GM21786 (cell line): ENCODE measurements around the gene RABGGTA.

Source experiments
- ATAC-seq: cut with Tn5 transposase; IDR thresholded peaks from one replicate; pipeline ENCODE4 v1.9.1; 2021; ENCODE audit not compliant: unreplicated experiment

The RABGGTA gene

DNA sequence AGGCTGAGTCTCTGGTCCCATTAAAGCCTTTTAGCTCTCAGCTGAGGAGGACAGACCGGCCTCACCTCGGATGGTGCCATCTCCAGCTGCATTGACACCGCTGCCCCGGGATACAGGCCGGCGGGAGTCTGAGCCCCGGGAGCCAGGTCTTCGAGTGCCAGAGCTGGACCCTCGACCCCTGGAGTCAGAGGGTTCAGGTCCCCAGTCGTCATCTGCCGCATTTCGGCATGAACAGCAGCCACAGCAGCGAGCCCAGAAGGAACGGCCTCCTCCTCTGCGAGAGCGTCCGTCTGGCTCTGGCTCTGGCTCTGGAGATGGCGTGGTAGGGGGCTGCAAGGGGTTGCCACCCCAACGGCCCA is 9.4 kb downstream of the RABGGTA start:
- no peak for ATAC-seq

GRCh38 chr14:24261256-24261968 is 10.0 kb downstream of the RABGGTA start:
- no peak for ATAC-seq

DNA sequence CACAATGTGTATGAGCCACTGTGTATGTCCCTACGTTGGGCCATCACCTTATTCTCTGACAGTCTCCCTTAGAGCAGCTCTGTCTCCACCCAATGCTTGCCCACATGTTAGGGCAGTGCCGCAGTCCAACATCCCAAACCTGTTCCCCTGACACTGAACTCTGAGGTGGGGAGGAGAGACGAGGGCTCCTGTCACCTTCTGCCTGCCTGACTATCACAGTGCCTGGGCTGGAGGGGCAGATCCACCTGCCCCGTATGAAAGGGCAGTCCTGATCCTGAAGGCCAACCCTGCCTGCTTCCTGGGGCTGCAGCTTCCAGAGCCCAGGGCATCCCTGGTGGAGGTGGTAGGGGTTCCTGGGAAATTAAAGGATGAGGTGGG is 10.6 kb downstream of the RABGGTA start:
- no peak for ATAC-seq

GRCh38 chr14:24260026-24260779 is 11.2 kb downstream of the RABGGTA start:
- no peak for ATAC-seq

DNA sequence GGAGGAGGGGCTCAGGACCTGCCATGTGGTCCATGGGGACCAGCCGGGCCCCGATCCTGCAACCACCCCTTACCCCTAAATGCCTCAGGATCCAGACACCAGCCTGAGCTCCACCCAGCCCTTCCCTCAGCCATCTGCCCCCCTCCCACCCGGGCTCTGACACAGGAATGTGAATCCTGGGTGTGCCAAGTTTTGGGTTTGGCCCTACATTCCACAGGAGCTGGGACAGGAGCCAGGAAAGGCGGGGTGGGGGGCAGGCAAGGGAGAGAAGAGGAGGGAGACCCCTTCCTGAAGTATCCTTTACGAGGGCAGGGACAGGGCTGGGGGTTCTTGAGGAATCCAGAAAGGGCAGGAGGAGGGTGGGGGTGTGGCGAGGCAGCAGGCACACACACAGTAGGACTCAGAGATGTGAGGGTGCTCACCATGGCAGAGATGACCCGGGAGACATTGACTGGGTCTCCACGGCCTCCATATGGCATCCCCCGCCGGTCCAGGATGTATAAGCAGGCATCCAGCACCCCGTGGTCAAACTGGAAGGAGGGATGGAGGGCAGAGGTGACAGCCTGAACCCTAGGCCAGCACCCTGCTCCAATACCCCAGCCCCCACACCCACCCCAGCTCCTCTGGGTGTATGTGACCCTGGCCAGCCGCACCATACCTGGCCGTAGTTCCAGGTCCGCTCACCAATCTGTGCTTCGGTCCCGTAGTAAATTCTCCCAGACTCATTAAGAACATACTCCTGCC is 11.9 kb downstream of the RABGGTA start:
- ATAC-seq = no peak

DNA sequence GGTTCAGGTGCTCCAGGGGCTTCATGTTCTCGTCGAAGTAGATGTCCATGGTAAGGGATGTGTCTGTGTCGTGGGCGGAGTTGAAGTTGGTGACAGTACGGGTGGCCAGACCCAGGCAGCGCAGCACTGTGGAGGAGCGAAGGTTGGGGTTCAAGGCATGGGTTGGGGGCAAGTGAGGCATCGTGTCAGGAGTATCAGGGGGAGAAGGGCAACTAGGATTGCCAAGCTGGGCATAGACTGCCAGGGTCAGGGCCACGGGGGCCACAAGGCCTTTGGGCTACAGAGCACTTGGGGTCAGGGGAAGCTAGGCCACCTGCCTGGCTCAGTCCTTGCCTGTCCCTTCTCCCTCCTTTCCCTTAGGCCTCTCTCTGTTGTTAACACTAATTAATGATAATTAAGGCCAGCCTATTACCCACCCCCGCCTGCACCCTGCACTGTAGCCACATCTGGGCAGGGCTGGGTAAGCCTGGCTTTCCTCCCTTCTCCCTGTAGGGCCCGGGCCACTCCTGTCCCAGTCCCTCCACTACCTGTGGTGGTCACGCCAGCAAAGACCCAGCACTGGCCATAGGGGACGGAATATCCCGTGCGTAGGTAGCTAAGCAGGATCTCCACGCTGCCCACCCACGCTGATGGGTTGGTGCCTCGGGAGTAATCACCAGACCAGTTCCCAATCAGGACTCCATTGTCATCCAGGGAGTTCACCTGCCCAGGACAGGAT is 12.7 kb downstream of the RABGGTA start:
- ATAC-seq = no peak

DNA sequence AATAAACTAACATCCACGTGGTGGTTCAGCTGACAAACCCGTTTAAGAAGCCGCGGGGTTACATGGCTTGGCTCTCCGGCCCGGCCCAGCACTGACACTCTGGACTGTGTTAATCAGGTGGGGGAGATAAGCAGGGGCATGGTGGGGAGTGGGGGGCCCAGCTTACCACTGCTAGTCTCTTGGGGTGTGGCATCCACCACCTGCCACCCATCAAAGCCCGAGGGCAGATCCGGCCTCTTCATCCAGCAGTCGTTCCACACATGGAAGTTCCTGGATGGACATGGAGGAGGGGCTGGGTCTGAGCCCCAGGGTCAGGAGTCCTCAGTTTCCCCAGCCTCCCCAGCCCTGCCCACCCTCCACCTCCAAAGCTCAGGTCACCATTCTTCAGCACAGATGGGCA is 13.3 kb downstream of the RABGGTA start:
- ATAC-seq = no peak

DNA sequence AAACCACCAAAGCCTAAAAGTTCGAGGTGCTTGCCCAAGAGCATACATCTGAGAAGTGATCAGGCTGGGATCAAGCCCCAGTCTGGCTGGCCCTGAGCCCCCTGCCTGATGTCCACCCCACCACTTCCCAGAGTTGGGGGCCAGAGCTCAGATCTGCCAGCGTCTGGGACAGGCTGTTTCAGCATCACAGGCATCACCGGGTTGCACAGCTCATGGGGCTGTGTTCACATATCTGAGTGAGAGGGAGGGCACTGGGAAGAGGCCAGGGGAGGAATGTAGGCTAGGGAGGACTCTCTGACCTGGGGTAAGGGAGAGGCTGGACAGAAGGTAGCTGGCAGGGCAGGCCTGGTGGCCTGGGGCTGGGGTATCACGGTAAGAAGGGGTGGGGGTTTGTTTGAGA is 14.4 kb downstream of the RABGGTA start:
- no peak for ATAC-seq

GRCh38 chr14:24255931-24256711 is 15.3 kb downstream of the RABGGTA start:
- no peak for ATAC-seq

DNA sequence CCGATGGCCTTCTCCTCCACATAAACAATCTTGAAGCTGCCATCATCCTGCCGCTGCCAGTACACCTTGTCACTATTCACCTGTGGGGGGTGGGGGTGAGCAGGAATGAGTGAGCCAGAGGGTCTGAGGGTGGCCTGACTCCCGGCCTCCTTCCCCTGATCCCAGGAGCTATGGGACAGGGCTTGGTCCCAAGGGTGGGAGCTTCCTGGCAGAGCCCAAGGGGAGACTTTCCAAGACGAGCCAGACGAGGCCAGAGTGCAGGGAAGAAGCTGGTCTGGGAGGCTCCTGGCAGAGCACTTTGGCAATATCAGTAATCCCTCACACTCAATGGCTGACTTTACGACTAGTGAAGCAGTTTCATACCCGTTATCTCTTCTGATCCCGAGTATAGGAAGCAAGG is 16.0 kb downstream of the RABGGTA start:
- ATAC-seq = no peak

DNA sequence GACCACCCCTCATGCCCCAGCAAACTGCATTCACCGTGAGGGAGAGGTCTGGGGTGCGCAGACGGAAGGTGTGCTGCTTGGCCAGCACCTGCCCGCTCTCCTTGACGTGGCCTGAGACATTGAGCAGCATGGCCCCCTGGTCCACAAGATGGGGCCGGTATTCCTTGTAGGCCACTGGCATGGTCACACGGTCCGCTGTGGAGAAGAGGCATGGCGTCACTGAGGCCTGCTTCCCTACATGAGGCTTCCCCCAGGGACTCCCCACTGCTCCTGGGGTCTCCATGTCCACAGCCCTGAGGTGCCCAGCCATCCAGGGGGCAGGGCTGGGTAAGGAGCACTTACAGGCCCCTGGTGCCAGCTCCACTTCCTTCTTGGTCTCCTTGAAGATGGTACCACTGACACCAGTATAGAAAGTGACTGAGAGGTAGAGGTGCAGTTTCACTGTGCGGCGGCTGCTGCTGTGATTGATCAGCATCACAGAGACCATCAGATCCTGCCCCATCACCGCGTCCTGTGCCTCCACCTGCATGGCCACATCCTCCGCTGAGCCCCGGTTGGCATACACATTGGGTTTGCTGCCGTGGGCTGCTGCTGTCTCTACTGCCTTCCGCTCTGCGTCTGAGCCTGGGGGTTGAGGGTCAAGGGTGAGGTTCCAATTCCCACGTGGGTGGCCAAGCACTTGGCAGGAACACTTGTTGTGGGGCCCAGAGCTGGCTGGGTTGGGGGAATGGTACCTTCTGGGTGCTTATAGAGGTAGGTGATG is 16.6 kb downstream of the RABGGTA start:
- ATAC-seq = no peak

GRCh38 chr14:24253936-24254335 is 17.5 kb downstream of the RABGGTA start:
- ATAC-seq = no peak

DNA sequence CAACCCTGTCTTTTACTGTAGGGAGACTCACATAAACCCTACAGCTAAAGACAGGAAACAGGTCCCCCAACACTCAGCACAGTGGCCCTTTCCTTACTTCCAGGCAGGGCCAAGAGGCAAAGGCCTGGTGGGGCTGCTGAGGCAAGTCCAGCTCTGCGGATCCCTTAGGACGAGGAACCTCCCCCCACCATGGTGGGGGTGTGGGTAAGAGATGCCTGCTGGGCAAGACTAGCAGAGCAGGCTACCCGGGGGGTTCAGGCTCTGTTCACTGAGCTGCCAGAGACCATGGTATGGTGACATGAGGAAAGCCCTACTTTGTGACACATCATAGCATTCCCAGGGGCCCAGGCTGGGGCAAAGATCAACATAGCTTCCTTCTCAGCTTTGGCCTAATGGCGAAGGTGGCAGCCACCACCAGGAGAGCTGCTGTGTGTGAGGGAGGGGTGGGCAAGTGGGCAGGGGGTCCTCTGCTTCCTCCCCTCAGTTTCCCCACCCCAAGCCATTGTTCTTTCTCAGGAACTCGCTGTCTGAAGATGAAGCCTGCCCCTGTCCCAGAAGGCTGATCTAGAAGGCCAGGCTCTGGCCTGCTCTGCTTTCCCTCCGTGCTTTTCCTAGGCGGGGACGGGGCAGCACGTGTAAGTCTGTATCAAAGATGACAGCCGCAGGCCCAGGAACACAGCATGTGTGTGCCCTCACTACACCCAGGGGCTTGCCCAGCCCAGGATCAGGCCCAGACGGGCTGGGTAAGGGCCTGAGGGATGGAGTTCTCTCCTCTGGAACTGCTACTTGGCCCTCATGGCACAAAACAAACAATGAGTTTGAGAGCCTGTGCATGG is 18.9 kb downstream of the RABGGTA start:
- no peak for ATAC-seq

DNA sequence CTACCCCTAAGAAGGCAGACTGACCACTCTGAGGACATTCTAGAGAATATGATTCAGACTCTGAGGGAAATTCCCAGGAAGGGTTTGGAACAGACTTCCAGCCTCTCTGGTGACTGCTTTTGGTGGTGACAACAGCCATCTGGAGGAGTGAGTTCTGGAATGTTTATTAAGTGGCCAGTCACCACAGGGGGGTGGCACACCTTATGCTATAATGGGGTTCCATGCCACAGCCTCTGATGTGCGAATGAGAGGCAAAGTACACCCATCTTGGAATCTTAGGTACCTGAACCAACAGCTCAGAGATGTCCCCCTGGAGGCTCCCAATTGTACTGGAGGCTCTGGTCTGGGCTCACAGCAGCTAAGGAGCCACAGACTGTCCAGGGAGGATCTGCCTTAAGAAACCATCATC is 19.5 kb downstream of the RABGGTA start:
- ATAC-seq = no peak

DNA sequence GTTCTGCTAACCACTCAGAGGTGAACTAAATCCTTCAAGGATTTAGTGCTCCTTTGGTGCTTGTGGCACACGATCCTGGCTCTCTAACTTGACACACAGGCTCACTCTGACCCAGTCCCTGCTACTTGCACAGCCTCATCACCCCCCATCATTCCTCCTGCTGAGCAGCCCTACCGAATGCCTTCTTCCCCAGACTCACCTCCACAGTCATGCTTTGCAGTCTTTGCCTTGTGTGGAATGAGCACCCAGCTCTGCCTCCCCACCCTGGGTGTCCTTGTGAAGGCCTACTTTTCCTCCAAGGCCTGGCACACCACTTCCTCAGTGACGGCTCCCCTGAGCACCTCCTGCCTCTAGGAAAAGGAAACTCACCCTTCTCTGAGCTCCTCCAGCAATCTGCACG is 21.0 kb downstream of the RABGGTA start:
- ATAC-seq = no peak

DNA sequence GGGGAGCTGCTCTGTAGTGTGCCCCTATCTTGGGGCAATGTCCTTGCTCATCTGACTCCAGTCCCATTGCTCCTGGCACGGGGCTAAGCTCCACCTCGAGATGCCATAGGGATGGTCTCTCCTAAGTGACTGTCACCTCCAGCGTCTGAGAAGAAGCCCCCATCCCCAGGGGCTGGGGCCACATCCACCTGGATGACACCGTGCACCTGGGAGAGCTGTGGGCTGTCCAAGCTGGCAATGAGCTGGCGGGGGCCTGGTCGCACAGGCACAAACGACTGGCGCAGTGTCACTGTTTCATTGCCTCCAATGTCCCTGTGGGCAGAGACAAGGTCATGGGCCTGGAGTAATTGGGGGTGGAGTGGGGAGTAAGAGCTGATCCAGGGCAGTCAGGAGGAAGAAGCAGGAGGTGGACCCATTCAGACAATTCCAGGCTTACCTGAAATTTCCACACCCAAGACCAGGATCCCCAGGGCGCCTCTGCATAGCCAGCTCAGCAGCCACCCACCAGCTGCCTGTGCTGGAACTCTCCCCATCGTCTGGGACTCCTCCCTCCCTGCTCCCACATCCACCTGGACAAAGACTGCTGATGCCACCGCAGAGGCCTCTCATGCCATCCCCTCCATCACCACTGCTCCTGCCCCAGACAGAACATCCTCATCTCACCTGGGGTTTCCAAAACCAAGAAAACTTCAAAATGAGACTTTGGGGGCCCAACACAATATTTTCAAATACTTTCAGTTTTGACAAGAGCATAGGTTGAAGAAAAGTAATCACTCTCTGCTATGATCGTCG is 22.0 kb downstream of the RABGGTA start:
- ATAC-seq = no peak

DNA sequence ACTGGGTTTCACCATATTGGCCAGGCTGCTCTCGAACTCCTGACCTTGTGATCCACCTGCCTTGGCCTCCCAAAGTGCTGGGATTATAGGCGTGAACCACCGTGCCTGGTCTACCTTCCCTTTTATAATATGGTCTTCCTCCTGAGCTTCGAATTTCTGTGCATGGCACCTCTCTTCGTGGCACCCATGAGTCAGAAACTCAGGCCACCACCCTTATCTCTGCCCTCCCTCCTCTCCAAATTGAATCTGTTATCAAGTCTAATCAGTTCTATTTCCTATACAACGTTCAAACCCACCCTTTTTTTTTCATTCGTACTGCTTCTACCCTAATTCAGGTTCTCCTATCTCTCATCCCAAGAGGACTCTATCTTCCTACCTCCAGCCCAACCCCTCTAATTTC is 24.0 kb downstream of the RABGGTA start:
- ATAC-seq = no peak

GRCh38 chr14:24246765-24247212 is 24.6 kb downstream of the RABGGTA start:
- ATAC-seq = no peak
